ENCODE results near the gene CTBP2. TPM values are rescaled to one million over a fixed set of nuclear protein-coding genes. Genes with fewer than 3 reads are reported as not detected.

The CTBP2 gene
- total RNA-seq: under 1 TPM in 1 of 2 experiments, not detected in 1; 0.25 TPM

GRCh38 chr10:125159932-125160855, at the start of gene CTBP2:
CTBP2 (minus strand) TSS chr10:125160563.
- Mint-ChIP-seq H3K4me1 (no peaks in the 10 kb centered on the region), H3K9me3 (no peaks in the 10 kb centered on the region), H3K36me3 (no peaks in the 10 kb centered on the region), H3K4me3 (peak within 1 kb of the TSS; percentile 53), H3K27me3 (peaks cover 66% of the 10 kb centered on the region), H3K27ac (no peak within 1 kb of the TSS)
- DNase-seq: no peak

DNA sequence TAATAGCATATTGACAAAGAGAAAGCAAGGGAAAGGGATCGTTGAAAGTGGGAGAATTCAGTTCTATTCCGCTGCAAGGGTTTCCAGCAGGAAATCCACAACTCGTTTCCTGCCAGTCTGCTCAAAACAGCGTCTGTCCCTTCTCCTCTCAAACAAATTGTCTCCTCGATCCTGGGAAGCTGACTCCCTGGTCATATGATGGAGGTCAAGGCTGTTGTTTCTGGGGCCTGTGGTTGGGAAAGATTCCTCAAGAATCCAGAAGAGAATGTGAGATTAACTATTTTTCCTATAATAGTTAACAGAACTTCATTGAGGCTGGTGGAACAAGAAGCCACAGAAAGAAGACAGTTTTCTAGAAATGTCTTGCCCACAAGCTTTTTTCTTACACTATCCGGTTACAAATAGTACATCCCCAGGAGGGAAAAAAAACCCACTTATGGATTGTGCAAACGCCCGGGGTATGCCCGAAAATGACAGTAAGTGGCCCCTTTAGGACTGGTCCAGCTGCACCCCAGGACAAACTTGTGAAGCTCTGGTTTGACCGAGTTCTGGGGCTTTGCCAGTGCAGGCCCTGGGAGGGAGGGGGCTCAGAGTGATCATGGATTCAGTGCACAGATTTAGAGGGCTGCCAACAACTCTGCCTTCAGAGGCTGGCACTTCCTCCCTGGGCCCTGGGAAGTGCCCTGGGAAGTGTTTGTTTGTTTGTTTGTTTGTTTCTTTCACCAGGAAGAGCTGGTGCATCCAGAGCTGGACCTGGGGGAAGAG, 49.4 kb upstream of the CTBP2 start:
- Mint-ChIP-seq H3K4me3 (no peak overlapping the region), H3K27ac (no peak overlapping the region), H3K27me3 (no peaks in the 10 kb centered on the region), H3K36me3 (no peaks in the 10 kb centered on the region), H3K4me1 (no peaks in the 10 kb centered on the region), H3K9me3 (no peaks in the 10 kb centered on the region)
- DNase-seq: no peak

GRCh38 chr10:125208854-125209565, 48.6 kb upstream of the CTBP2 start:
- Mint-ChIP-seq H3K36me3 (no peaks in the 10 kb centered on the region), H3K27me3 (no peaks in the 10 kb centered on the region), H3K9me3 (no peaks in the 10 kb centered on the region), H3K27ac (no peak overlapping the region), H3K4me1 (no peaks in the 10 kb centered on the region), H3K4me3 (no peak overlapping the region)
- no peak for DNase-seq

DNA sequence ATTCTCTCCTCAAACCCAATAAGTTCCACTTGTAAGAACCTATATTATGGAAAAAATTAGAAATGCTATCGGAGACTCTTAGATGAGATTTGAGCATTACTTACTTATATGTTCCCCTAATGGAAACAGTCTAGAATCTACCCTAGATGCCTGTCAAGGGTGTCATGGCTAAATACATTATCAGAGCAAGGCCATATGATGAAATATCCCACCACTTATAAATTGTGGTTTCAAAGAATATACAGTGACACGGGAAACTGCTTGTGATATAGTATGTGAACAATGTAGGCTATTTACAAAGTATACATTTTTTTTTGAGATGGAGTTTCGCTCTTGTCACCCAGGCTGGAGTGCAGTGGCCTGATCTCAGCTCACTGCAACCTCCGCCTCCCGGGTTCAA, 46.3 kb upstream of the CTBP2 start:
- no peaks in the 10 kb centered on the region for H3K36me3 Mint-ChIP-seq
- no peak overlapping the region for H3K4me3 Mint-ChIP-seq
- no peak for DNase-seq
- no peaks in the 10 kb centered on the region for H3K27me3 Mint-ChIP-seq
- H3K27ac Mint-ChIP-seq: no peak overlapping the region
- no peaks in the 10 kb centered on the region for H3K9me3 Mint-ChIP-seq
- H3K4me1 Mint-ChIP-seq: no peaks in the 10 kb centered on the region

DNA sequence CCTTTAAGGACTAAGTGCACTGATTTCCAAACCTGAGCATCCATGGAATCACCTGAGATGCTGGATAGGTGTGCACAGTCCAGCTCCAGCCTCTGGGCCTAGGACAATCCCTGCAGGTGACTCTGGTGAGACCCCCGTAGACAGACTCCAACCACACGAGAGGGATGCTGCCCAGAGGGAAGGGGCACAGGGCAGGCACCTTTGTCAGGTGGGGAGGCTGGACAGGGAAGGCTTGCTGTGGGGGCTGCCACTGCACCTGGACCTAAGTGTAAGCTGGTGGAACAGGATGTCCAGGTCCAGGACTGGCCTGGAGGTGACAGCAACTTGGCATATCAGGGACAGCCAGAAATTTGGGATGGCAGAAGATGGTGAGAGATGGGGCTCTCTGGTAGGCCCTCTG, 45.1 kb upstream of the CTBP2 start:
- Mint-ChIP-seq H3K9me3 (no peaks in the 10 kb centered on the region), H3K27ac (no peak overlapping the region), H3K36me3 (no peaks in the 10 kb centered on the region), H3K4me3 (no peak overlapping the region), H3K27me3 (no peaks in the 10 kb centered on the region), H3K4me1 (no peaks in the 10 kb centered on the region)
- no peak for DNase-seq

DNA sequence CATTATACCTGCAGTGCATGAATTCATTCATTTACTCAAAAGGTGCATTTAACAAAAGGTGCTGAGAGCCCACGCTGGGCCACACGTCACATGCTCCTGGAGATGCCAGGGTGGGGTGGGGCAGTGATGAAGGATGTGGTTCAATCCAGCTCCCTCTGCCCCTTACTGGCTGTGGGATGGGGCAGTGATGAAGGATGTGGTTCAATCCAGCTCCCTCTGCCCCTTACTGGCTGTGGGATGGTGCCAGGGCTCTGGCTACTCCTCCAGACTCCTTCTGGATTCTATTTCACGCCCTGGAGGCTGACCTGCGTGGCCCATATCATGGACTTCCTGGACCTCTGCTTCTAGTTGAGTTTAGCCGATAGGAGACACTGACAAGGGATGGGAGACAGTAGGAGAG, 44.0 kb upstream of the CTBP2 start:
- H3K4me1 Mint-ChIP-seq: no peaks in the 10 kb centered on the region
- no peaks in the 10 kb centered on the region for H3K27me3 Mint-ChIP-seq
- no peaks in the 10 kb centered on the region for H3K36me3 Mint-ChIP-seq
- no peaks in the 10 kb centered on the region for H3K9me3 Mint-ChIP-seq
- DNase-seq: no peak
- H3K4me3 Mint-ChIP-seq: no peak overlapping the region
- H3K27ac Mint-ChIP-seq: no peak overlapping the region

- H3K36me3 Mint-ChIP-seq: no peaks in the 10 kb centered on the region
- no peak overlapping the region for H3K27ac Mint-ChIP-seq
- no peak for DNase-seq
- no peak overlapping the region for H3K4me3 Mint-ChIP-seq
- no peaks in the 10 kb centered on the region for H3K9me3 Mint-ChIP-seq
- H3K27me3 Mint-ChIP-seq: no peaks in the 10 kb centered on the region
- no peaks in the 10 kb centered on the region for H3K4me1 Mint-ChIP-seq
These were observed 42.9 kb upstream of the CTBP2 start for GRCh38 chr10:125203186-125203800.

- Mint-ChIP-seq H3K27me3 (no peaks in the 10 kb centered on the region), H3K4me1 (no peaks in the 10 kb centered on the region), H3K9me3 (no peaks in the 10 kb centered on the region), H3K4me3 (no peak overlapping the region), H3K36me3 (no peaks in the 10 kb centered on the region), H3K27ac (no peak overlapping the region)
- no peak for DNase-seq
These were observed 41.6 kb upstream of the CTBP2 start for GRCh38 chr10:125201791-125202622.

- no peaks in the 10 kb centered on the region for H3K9me3 Mint-ChIP-seq
- no peak for DNase-seq
- H3K36me3 Mint-ChIP-seq: no peaks in the 10 kb centered on the region
- no peak overlapping the region for H3K4me3 Mint-ChIP-seq
- H3K27me3 Mint-ChIP-seq: no peaks in the 10 kb centered on the region
- H3K27ac Mint-ChIP-seq: no peak overlapping the region
- no peaks in the 10 kb centered on the region for H3K4me1 Mint-ChIP-seq
These were observed 40.8 kb upstream of the CTBP2 start for GRCh38 chr10:125201108-125201524.

DNA sequence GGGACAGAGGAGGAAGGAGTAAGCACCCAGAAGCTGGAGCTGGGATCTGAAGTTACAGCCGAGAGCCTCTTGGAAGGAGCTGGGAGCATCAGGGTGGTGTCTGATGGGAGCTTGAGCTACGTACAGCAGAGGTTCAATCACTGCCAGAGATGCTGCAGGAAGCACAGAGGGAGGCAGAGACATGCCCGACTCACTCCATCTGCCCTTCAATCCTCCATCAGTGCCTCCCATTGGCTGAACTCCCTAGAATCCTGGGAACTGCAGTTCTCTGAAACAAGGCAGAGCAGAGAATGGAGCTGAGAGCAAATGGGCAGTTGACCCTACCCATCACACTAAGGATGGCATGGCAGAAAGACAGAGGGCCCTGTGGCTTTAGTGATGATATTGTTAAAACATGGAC, 40.0 kb upstream of the CTBP2 start:
- H3K4me1 Mint-ChIP-seq: no peaks in the 10 kb centered on the region
- no peaks in the 10 kb centered on the region for H3K9me3 Mint-ChIP-seq
- no peak overlapping the region for H3K4me3 Mint-ChIP-seq
- H3K36me3 Mint-ChIP-seq: no peaks in the 10 kb centered on the region
- no peaks in the 10 kb centered on the region for H3K27me3 Mint-ChIP-seq
- no peak for DNase-seq
- no peak overlapping the region for H3K27ac Mint-ChIP-seq

DNA sequence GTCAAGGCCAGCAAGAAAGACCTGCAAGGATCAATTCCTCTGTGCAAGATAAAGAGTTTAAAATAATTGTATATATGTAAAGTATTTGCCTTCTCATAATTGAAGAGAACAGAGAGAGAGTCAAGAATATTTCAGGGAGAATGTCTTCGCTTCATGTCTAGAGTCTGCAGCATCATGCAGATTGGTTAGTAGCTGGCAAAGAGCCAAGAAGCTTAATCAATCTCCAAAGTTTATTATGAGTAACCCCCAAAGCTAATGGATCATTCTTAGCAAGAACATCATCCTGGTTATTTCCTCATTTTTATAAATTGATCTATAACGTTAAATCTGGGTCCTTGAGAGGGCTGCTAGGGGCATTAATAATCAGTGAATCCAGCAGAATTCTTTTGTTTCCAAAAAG, 38.9 kb upstream of the CTBP2 start:
- H3K4me3 Mint-ChIP-seq: no peak overlapping the region
- H3K27me3 Mint-ChIP-seq: no peaks in the 10 kb centered on the region
- H3K4me1 Mint-ChIP-seq: no peaks in the 10 kb centered on the region
- no peak overlapping the region for H3K27ac Mint-ChIP-seq
- H3K36me3 Mint-ChIP-seq: no peaks in the 10 kb centered on the region
- no peak for DNase-seq
- no peaks in the 10 kb centered on the region for H3K9me3 Mint-ChIP-seq

DNA sequence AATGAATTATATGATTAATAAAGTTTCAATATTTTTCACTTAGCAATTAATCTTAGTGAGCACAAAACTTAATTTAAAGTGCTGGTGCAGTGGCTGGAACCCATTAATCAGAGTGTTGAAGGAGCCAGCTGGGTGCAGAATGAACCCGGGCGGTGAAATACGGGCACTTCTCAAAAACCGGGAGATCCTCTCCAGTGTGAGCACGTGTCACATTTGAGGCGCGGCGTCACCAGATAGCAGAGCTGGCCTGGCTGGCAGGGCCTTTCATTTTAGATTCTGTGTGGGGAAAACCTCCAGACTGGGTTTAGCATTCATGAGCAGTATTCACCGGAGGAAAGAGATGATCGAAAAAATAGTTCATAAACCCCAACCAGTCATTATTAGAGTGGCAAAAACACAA, 34.5 kb upstream of the CTBP2 start:
- Mint-ChIP-seq H3K27me3 (peaks cover 7% of the 10 kb centered on the region), H3K4me1 (no peaks in the 10 kb centered on the region), H3K27ac (no peak overlapping the region), H3K9me3 (peaks cover 2% of the 10 kb centered on the region), H3K36me3 (no peaks in the 10 kb centered on the region), H3K4me3 (no peak overlapping the region)
- no peak for DNase-seq

- Mint-ChIP-seq H3K4me3 (no peak overlapping the region), H3K36me3 (no peaks in the 10 kb centered on the region), H3K9me3 (peaks cover 2% of the 10 kb centered on the region), H3K27me3 (peaks cover 7% of the 10 kb centered on the region), H3K4me1 (no peaks in the 10 kb centered on the region), H3K27ac (no peak overlapping the region)
- DNase-seq: no peak
These were observed 33.0 kb upstream of the CTBP2 start for GRCh38 chr10:125193306-125193877.

- no peaks in the 10 kb centered on the region for H3K4me1 Mint-ChIP-seq
- no peaks in the 10 kb centered on the region for H3K36me3 Mint-ChIP-seq
- H3K4me3 Mint-ChIP-seq: no peak overlapping the region
- DNase-seq: no peak
- H3K9me3 Mint-ChIP-seq: peaks cover 2% of the 10 kb centered on the region
- peaks cover 13% of the 10 kb centered on the region for H3K27me3 Mint-ChIP-seq
- no peak overlapping the region for H3K27ac Mint-ChIP-seq
These were observed 32.3 kb upstream of the CTBP2 start for GRCh38 chr10:125192620-125193019.
